Gastroesophageal sphincter (tissue), 3 donors: ENCODE data around the gene NUP210L.

ENCODE experiments used
- CTCF ChIP-seq, 4 experiments: fragments of 200-600 bp in 2 of 4; fragments of 450-650 bp in 2 of 4; sonication (generic) in 1 of 4; IDR thresholded peaks; one replicate each; pipeline ENCODE4 v1.5.1; 2017 to 2019; ENCODE audit warnings: antibody characterized with exemption in 4 of 4, mild to moderate bottlenecking in 2 of 4, moderate library complexity in 2 of 4
- POLR2AphosphoS5 ChIP-seq: sonication (generic); formaldehyde crosslinking; IDR thresholded peaks from one replicate; pipeline ENCODE4 v1.6.1; 2017; ENCODE audit warnings: antibody characterized with exemption

- no peak for TF ChIP-seq CTCF (IDR thresholded peaks at IDR 0.05)
- TF ChIP-seq POLR2AphosphoS5: no peak
Measured at GRCh38 chr1:154186852-154187501, 32.1 kb upstream of the NUP210L start.
